Activated B cell treated with CpG ODN at 0.5 μM for 24 hours (primary cell): ENCODE measurements around the gene RNU6-1. TPM values are rescaled to one million over a fixed set of nuclear protein-coding genes. Genes with fewer than 3 reads are reported as not detected.

ENCODE experiments used
- ATAC-seq: fragments of 200-7000 bp; cut with Tn5 transposase; one replicate; pipeline ENCODE4 v1.10.0; 2021; ENCODE audit warnings: low read depth, mild to moderate bottlenecking, moderate library complexity
- CTCF ChIA-PET: fragments of 350-600 bp; sonication (Branson Sonifier 250); formaldehyde crosslinking; loops from one replicate; lab custom pipeline; 2021; ENCODE audit warnings: antibody characterized with exemption; lab: Charles Lee
- POLR2A ChIA-PET: fragments of 350-600 bp; sonication (Branson Sonifier 250); formaldehyde crosslinking; loops from one replicate; lab custom pipeline; 2021; ENCODE audit warnings: antibody characterized with exemption; lab: Charles Lee
- DNase-seq: peaks from one replicate; pipeline ENCODE4 v3.0.0; 2022
- H3K27ac Mint-ChIP-seq: one replicate; pipeline ENCODE4 v1.8.0; 2020; ENCODE audit warnings: mixed read lengths
- H3K27me3 Mint-ChIP-seq: one replicate; pipeline ENCODE4 v1.8.0; 2021; ENCODE audit warnings: mixed read lengths
- H3K36me3 Mint-ChIP-seq: one replicate; pipeline ENCODE4 v1.8.0; 2021; ENCODE audit warnings: low read depth, mixed read lengths
- H3K4me1 Mint-ChIP-seq: one replicate; pipeline ENCODE4 v1.8.0; 2021; ENCODE audit warnings: mixed read lengths
- H3K4me3 Mint-ChIP-seq: one replicate; pipeline ENCODE4 v1.8.0; 2020; ENCODE audit warnings: mild to moderate bottlenecking, mixed read lengths
- H3K9me3 Mint-ChIP-seq: one replicate; pipeline ENCODE4 v1.8.0; 2020; ENCODE audit warnings: mixed read lengths
- intact Hi-C: fragments of 100-400 bp; cut with micrococcal nuclease; formaldehyde crosslinking; loops from one replicate; pipeline ENCODE4 v1.15.1; 2024
- total RNA-seq: library from RNA; stranded (reverse); gene quantifications from 2 replicates; pipeline ENCODE4 v1.2.3, GENCODE V29; 2022
- TF ChIP-seq, protein P1 (sequence below): fragments of 200-600 bp; IDR thresholded peaks from one replicate; pipeline ENCODE4 v1.8.0; 2022; ENCODE audit warnings: antibody characterized with exemption, mild to moderate bottlenecking

RNU6-1 gene
- total RNA-seq, 1 donor from 2014 or later = not detected

DNA sequence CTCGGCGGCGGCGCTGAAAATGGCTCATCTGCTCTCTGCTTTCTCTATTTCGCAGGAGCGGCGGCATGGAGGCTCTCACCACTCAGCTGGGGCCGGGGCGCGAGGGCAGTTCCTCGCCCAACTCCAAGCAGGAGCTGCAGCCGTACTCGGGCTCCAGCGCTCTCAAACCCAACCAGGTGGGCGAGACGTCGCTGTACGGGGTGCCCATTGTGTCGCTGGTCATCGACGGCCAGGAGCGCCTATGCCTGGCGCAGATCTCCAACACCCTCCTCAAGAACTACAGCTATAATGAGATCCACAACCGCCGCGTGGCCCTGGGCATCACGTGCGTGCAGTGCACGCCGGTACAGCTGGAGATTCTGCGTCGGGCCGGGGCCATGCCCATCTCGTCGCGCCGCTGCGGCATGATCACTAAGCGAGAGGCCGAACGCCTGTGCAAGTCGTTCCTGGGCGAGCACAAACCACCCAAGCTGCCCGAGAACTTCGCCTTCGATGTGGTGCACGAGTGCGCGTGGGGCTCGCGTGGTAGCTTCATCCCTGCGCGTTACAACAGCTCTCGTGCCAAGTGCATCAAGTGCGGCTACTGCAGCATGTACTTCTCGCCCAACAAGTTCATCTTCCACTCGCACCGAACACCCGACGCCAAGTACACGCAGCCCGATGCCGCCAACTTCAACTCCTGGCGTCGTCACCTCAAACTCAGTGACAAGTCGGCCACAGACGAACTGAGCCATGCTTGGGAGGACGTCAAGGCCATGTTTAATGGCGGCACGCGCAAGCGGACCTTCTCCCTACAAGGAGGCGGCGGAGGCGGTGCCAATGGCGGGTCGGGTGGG is 13.7 kb downstream of the RNU6-1 start:
- Mint-ChIP-seq H3K4me3 (peak overlapping the region; percentile 53), H3K27ac (peak overlapping the region; percentile 51), H3K9me3 (no peaks in the 10 kb centered on the region), H3K4me1 (peaks cover 57% of the 10 kb centered on the region), H3K36me3 (peaks cover 2% of the 10 kb centered on the region), H3K27me3 (peaks cover 55% of the 10 kb centered on the region)
- ChIA-PET CTCF (interaction anchor here (1.1 to 2.9 kb wide), 3 partner anchors 9 to 302 kb away, joined by 3 to 19 read pairs (median 14); no protein-coding TSS in a partner anchor), POLR2A (no interaction called here)
- DNase-seq = no peak
- intact Hi-C loops = no loop called here
- TF ChIP-seq, protein P1, sequence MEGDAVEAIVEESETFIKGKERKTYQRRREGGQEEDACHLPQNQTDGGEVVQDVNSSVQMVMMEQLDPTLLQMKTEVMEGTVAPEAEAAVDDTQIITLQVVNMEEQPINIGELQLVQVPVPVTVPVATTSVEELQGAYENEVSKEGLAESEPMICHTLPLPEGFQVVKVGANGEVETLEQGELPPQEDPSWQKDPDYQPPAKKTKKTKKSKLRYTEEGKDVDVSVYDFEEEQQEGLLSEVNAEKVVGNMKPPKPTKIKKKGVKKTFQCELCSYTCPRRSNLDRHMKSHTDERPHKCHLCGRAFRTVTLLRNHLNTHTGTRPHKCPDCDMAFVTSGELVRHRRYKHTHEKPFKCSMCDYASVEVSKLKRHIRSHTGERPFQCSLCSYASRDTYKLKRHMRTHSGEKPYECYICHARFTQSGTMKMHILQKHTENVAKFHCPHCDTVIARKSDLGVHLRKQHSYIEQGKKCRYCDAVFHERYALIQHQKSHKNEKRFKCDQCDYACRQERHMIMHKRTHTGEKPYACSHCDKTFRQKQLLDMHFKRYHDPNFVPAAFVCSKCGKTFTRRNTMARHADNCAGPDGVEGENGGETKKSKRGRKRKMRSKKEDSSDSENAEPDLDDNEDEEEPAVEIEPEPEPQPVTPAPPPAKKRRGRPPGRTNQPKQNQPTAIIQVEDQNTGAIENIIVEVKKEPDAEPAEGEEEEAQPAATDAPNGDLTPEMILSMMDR = no peak
- no peak for ATAC-seq

- intact Hi-C loops = loop anchor here (1.0 kb wide), 2 partner anchors 7 to 42 kb away; no protein-coding TSS in a partner anchor
- POLR2A ChIA-PET = interaction anchor here (1.2 kb wide), 1 partner anchor 41 kb away, joined by 5 read pairs; no protein-coding TSS in a partner anchor
Observed at GRCh38 chr15:67824976-67825880, 14.6 kb downstream of the RNU6-1 start, which contains the start of gene SKOR1. TSS of gene SKOR1 (plus strand) at chr15:67825509. CDS start at chr15:67825603, 94 bp downstream.

GRCh38 chr15:67824197-67824968 is 15.5 kb downstream of the RNU6-1 start:
- Mint-ChIP-seq H3K27me3 (peaks cover 56% of the 10 kb centered on the region), H3K4me1 (peaks cover 57% of the 10 kb centered on the region), H3K36me3 (peaks cover 2% of the 10 kb centered on the region), H3K27ac (peak overlapping the region; percentile 13), H3K9me3 (no peaks in the 10 kb centered on the region), H3K4me3 (peak overlapping the region; percentile 79)
- POLR2A ChIA-PET = interaction anchor here (0.6 to 1.2 kb wide), 2 partner anchors 40 to 230 kb away, joined by 3 to 5 read pairs; partner anchors contain the start of gene PIAS1
- TF ChIP-seq, protein P1 = no peak
- CTCF ChIA-PET = interaction anchor here (1.0 to 2.9 kb wide), 8 partner anchors 11 to 878 kb away, joined by 3 to 19 read pairs (median 6); no protein-coding TSS in a partner anchor
- no peak for ATAC-seq
- intact Hi-C loops = loop anchor here (1.0 kb wide), 2 partner anchors 8 to 41 kb away; no protein-coding TSS in a partner anchor
- no peak for DNase-seq

More at GRCh38 chr15:67824976-67825880, 14.6 kb downstream of the RNU6-1 start, which contains the start of gene SKOR1:
- Mint-ChIP-seq H3K9me3 (no peaks in the 10 kb centered on the region), H3K4me3 (peak within 1 kb of the TSS; percentile 79), H3K27ac (peak within 1 kb of the TSS; percentile 51), H3K36me3 (peaks cover 2% of the 10 kb centered on the region), H3K4me1 (peaks cover 58% of the 10 kb centered on the region), H3K27me3 (peaks cover 52% of the 10 kb centered on the region)
- DNase-seq (no peak), ATAC-seq (no peak)
- TF ChIP-seq, protein P1 = no peak
- CTCF ChIA-PET = interaction anchor here (1.0 to 2.9 kb wide), 9 partner anchors 10 to 879 kb away, joined by 3 to 19 read pairs (median 5); no protein-coding TSS in a partner anchor

- intact Hi-C loops = loop anchor here (1.0 kb wide), 2 partner anchors 9 to 40 kb away; no protein-coding TSS in a partner anchor
- H3K4me1 Mint-ChIP-seq = peaks cover 50% of the 10 kb centered on the region
- ChIA-PET CTCF (interaction anchor here (1.2 to 2.9 kb wide), 7 partner anchors 12 to 877 kb away, joined by 3 to 19 read pairs (median 8); no protein-coding TSS in a partner anchor), POLR2A (interaction anchor here (0.6 to 1.0 kb wide), 2 partner anchors 41 to 230 kb away, joined by 3 to 4 read pairs; partner anchors contain the start of gene PIAS1)
- H3K27ac Mint-ChIP-seq = peak overlapping the region; percentile 13
- ATAC-seq (peak; percentile 29), DNase-seq (no peak)
- peak overlapping the region; percentile 79 for H3K4me3 Mint-ChIP-seq
- no peaks in the 10 kb centered on the region for H3K9me3 Mint-ChIP-seq
- peaks cover 2% of the 10 kb centered on the region for H3K36me3 Mint-ChIP-seq
- TF ChIP-seq, protein P1 = no peak
- H3K27me3 Mint-ChIP-seq = peaks cover 56% of the 10 kb centered on the region
Observed at GRCh38 chr15:67823314-67824196, 16.3 kb downstream of the RNU6-1 start.
